HepG2 (cell line): Measurements from ENCODE around the gene WDR31. TPM values are rescaled to one million over a fixed set of nuclear protein-coding genes. Genes with fewer than 3 reads are reported as not detected.

Source experiments
- CENPBD1 ChIP-seq: sonication (generic); formaldehyde crosslinking; IDR thresholded peaks from 2 replicates; pipeline ENCODE4 v1.8.0; 2022; ENCODE audit warnings: missing genetic modification reagents, low read depth, mild to moderate bottlenecking, borderline replicate concordance
- HDAC2 ChIP-seq: sonication (generic); formaldehyde crosslinking; IDR thresholded peaks from 2 replicates; pipeline ENCODE4 v1.4.0; 2020; ENCODE audit warnings: missing genetic modification reagents
- HNRNPL ChIP-seq: fragments of 200-400 bp; formaldehyde crosslinking; IDR thresholded peaks from 2 replicates; pipeline ENCODE4 v1.6.1; 2017; ENCODE audit warnings: mild to moderate bottlenecking, low read depth, low read length
- JDP2 ChIP-seq: sonication (generic); formaldehyde crosslinking; IDR thresholded peaks from 2 replicates; pipeline ENCODE4 v1.8.1; 2022; ENCODE audit warnings: missing genetic modification reagents, borderline replicate concordance
- KMT2B ChIP-seq: IDR thresholded peaks from 2 replicates; pipeline ENCODE4 v1.6.1; 2016; ENCODE audit warnings: missing genetic modification reagents, missing compliant biosample characterization
- MTF2 ChIP-seq: sonication (generic); formaldehyde crosslinking; IDR thresholded peaks from 2 replicates; pipeline ENCODE4 v1.5.0; 2020; ENCODE audit warnings: missing genetic modification reagents, borderline replicate concordance
- MXD4 ChIP-seq: IDR thresholded peaks from 2 replicates; pipeline ENCODE4 v1.6.1; 2016; ENCODE audit warnings: mild to moderate bottlenecking, missing biosample characterization, missing genetic modification reagents
- NFYB ChIP-seq: sonication (generic); formaldehyde crosslinking; IDR thresholded peaks from 2 replicates; pipeline ENCODE4 v1.4.0; 2020; ENCODE audit warnings: missing genetic modification reagents
- PTBP1 ChIP-seq: fragments of 200-400 bp; formaldehyde crosslinking; IDR thresholded peaks from 2 replicates; pipeline ENCODE4 v1.6.1; 2018; ENCODE audit warnings: low read length, low read depth; ENCODE audit not compliant: poor library complexity, severe bottlenecking
- SOX13 ChIP-seq, 3 experiments: fragments of 450-650 bp in 1 of 3; sonication (generic) in 1 of 3; formaldehyde crosslinking in 1 of 3; IDR thresholded peaks in 2 of 3; conservative IDR thresholded peaks in 1 of 3; 2 replicates each; pipeline versions ENCODE4 v1.5.0 to v1.6.1; 2016 to 2020; ENCODE audit warnings: antibody characterized with exemption in 1 of 3, mild to moderate bottlenecking in 1 of 3, missing compliant biosample characterization in 1 of 3, missing genetic modification reagents in 1 of 3, moderate library complexity in 1 of 3
- STAG1 ChIP-seq: sonication (generic); formaldehyde crosslinking; IDR thresholded peaks from 2 replicates; pipeline ENCODE4 v1.4.0; 2020; ENCODE audit warnings: missing genetic modification reagents
- TAF1 ChIP-seq: sonication (generic); formaldehyde crosslinking; IDR thresholded peaks from 2 replicates; pipeline ENCODE4 v1.4.0; 2020; ENCODE audit warnings: missing genetic modification reagents
- XBP1 ChIP-seq: sonication (generic); formaldehyde crosslinking; IDR thresholded peaks from 2 replicates; pipeline ENCODE4 v1.5.0; 2020; ENCODE audit warnings: missing genetic modification reagents
- ZC3H4 ChIP-seq: sonication (generic); formaldehyde crosslinking; IDR thresholded peaks from 2 replicates; pipeline ENCODE4 v1.4.0; 2020; ENCODE audit warnings: missing genetic modification reagents, borderline replicate concordance
- ZEB1 ChIP-seq: IDR thresholded peaks from 2 replicates; pipeline ENCODE4 v1.6.1; 2012; ENCODE audit warnings: mild to moderate bottlenecking, low read depth, inconsistent platforms; ENCODE audit not compliant: insufficient replicate concordance
- ZNF101 ChIP-seq: sonication (generic); formaldehyde crosslinking; IDR thresholded peaks from 2 replicates; pipeline ENCODE4 v1.4.0; 2020; ENCODE audit warnings: mild to moderate bottlenecking, low read depth, missing genetic modification reagents, borderline replicate concordance
- ZNF143 ChIP-seq: sonication (generic); formaldehyde crosslinking; IDR thresholded peaks from 2 replicates; pipeline ENCODE4 v1.4.0; 2020; ENCODE audit warnings: missing genetic modification reagents
- ZNF256 ChIP-seq: sonication (generic); formaldehyde crosslinking; conservative IDR thresholded peaks from 2 replicates; pipeline ENCODE4 v1.4.0; 2020; ENCODE audit warnings: missing genetic modification reagents
- ZNF333 ChIP-seq: sonication (generic); formaldehyde crosslinking; IDR thresholded peaks from 2 replicates; pipeline ENCODE4 v1.4.0; 2020; ENCODE audit warnings: mild to moderate bottlenecking, missing genetic modification reagents, borderline replicate concordance
- ZNF615 ChIP-seq: sonication (generic); formaldehyde crosslinking; IDR thresholded peaks from 2 replicates; pipeline ENCODE4 v1.5.0; 2020; ENCODE audit warnings: mild to moderate bottlenecking, missing genetic modification reagents, borderline replicate concordance
- ZNF841 ChIP-seq: sonication (generic); formaldehyde crosslinking; IDR thresholded peaks from 2 replicates; pipeline ENCODE4 v1.8.1; 2023; ENCODE audit warnings: missing genetic modification reagents, borderline replicate concordance
- ZSCAN21 ChIP-seq: sonication (generic); formaldehyde crosslinking; IDR thresholded peaks from 2 replicates; pipeline ENCODE4 v1.8.0; 2022; ENCODE audit warnings: mild to moderate bottlenecking, missing genetic modification reagents, moderate library complexity, borderline replicate concordance
- ZSCAN9 ChIP-seq: IDR thresholded peaks from 2 replicates; pipeline ENCODE4 v1.6.1; 2016; ENCODE audit warnings: borderline replicate concordance
- polyA plus RNA-seq, 8 experiments: library from polyadenylated mRNA; depleted of rRNA in 3 of 8; stranded (reverse) in 7 of 8; unstranded in 1 of 8; fragments of >200 nt; fragmentation: Illumina TruSeq in 4 of 8; extraction: Trizol in 4 of 8; gene quantifications; 2 replicates each; pipeline versions ENCODE4 v1.2.1 to v1.2.3, GENCODE V29; 2011 to 2016; ENCODE audit warnings: low read depth in 4 of 8, missing spikeins in 1 of 8, mixed read lengths in 1 of 8; ENCODE audit not compliant: insufficient read depth in 1 of 8
- total RNA-seq, 5 experiments: library from RNA; depleted of rRNA; stranded (reverse); fragments of >200 nt; fragmentation: Illumina TruSeq; extraction: Trizol; gene quantifications; 2 replicates each; pipeline ENCODE4 v1.2.3, GENCODE V29; 2016; ENCODE audit warnings: low read depth in 1 of 5
- TF ChIP-seq, protein P1 (sequence below): sonication (generic); formaldehyde crosslinking; IDR thresholded peaks from 2 replicates; pipeline ENCODE4 v1.5.1; 2020; ENCODE audit warnings: mild to moderate bottlenecking, missing genetic modification reagents, borderline replicate concordance

The WDR31 gene
- total and polyA plus RNA-seq, 2 of the 13 experiments (the other 11 are each of a cell fraction or from before 2014, with no cell fraction given), result 0.33 to 1.7 TPM

GRCh38 chr9:113376634-113377567 lies 36.8 kb upstream of the WDR31 start, which contains the start of gene HDHD3 (continued):
- TF ChIP-seq, protein P1, sequence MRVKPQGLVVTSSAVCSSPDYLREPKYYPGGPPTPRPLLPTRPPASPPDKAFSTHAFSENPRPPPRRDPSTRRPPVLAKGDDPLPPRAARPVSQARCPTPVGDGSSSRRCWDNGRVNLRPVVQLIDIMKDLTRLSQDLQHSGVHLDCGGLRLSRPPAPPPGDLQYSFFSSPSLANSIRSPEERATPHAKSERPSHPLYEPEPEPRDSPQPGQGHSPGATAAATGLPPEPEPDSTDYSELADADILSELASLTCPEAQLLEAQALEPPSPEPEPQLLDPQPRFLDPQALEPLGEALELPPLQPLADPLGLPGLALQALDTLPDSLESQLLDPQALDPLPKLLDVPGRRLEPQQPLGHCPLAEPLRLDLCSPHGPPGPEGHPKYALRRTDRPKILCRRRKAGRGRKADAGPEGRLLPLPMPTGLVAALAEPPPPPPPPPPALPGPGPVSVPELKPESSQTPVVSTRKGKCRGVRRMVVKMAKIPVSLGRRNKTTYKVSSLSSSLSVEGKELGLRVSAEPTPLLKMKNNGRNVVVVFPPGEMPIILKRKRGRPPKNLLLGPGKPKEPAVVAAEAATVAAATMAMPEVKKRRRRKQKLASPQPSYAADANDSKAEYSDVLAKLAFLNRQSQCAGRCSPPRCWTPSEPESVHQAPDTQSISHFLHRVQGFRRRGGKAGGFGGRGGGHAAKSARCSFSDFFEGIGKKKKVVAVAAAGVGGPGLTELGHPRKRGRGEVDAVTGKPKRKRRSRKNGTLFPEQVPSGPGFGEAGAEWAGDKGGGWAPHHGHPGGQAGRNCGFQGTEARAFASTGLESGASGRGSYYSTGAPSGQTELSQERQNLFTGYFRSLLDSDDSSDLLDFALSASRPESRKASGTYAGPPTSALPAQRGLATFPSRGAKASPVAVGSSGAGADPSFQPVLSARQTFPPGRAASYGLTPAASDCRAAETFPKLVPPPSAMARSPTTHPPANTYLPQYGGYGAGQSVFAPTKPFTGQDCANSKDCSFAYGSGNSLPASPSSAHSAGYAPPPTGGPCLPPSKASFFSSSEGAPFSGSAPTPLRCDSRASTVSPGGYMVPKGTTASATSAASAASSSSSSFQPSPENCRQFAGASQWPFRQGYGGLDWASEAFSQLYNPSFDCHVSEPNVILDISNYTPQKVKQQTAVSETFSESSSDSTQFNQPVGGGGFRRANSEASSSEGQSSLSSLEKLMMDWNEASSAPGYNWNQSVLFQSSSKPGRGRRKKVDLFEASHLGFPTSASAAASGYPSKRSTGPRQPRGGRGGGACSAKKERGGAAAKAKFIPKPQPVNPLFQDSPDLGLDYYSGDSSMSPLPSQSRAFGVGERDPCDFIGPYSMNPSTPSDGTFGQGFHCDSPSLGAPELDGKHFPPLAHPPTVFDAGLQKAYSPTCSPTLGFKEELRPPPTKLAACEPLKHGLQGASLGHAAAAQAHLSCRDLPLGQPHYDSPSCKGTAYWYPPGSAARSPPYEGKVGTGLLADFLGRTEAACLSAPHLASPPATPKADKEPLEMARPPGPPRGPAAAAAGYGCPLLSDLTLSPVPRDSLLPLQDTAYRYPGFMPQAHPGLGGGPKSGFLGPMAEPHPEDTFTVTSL (CRISPR knock-in tag), result 0 out of 2 replicates have a peak, but pooled peaks have one; percentile 19
- TF ChIP-seq NFYB (CRISPR knock-in tag) (no peak), HNRNPL (no peak), XBP1 (CRISPR knock-in tag) (no peak), ZNF841 (CRISPR knock-in tag) (no peak), CENPBD1 (CRISPR knock-in tag) (no peak), ZC3H4 (CRISPR knock-in tag) (no peak), ZSCAN21 (CRISPR knock-in tag) (peak; percentile 71; the same call in 1 of the 2 replicates), STAG1 (0 out of 2 replicates have a peak, but pooled peaks have one; percentile 7), ZNF101 (CRISPR knock-in tag) (no peak), ZNF143 (CRISPR knock-in tag) (no peak), ZNF256 (CRISPR knock-in tag) (no peak; the same call in 1 of the 2 replicates), HDAC2 (CRISPR knock-in tag) (no peak), KMT2B (CRISPR knock-in tag) (no peak), ZNF333 (CRISPR knock-in tag) (no peak), PTBP1 (no peak), ZEB1 (peak; percentile 38), TAF1 (CRISPR knock-in tag) (peak; percentile 92), JDP2 (no peak), MTF2 (CRISPR knock-in tag) (no peak), SOX13 (IDR thresholded peaks at IDR 0.05) (no peak), SOX13 (CRISPR knock-in tag; conservative IDR thresholded peaks at IDR 0.05 in 1 of 2, IDR thresholded peaks at IDR 0.05 in 1 of 2) (no peak), ZSCAN9 (CRISPR knock-in tag) (peak; percentile 51; the same call in 1 of the 2 replicates), ZNF615 (CRISPR knock-in tag) (no peak), MXD4 (CRISPR knock-in tag) (peak; percentile 47; the same call in 1 of the 2 replicates)
